ENCODE measurements around the gene ZNF496.
A peak's percentile ranks its signal among the peaks of the same experiment; 100 is the strongest.
"Not testable (repeated sequence)": the region's sequence is repeated elsewhere in the genome, so short reads cannot be mapped to it uniquely, and the experiment has no call there.

The ZNF496 gene

DNA sequence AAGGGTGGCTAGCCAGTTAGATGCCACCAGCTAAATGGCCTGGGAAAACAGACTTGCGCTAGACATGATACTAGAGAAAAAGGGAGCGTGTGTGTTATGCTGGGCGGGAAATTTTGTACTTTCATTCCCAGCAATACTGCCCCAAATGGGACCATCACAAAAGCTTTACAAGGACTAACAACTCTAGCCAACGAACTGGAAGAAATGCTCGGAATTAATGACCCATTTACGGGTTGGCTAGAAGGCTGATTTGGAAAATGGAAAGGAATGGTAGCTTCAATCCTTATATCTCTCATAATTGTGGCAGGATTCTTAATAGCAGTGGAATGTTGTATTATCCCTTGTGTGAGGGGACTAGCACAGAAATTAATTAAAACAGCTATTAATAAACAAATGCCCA lies 27.9 kb upstream of the ZNF496 start:
- DNase-seq (ENCODE audit: low read depth, low spot score): no peak

DNA sequence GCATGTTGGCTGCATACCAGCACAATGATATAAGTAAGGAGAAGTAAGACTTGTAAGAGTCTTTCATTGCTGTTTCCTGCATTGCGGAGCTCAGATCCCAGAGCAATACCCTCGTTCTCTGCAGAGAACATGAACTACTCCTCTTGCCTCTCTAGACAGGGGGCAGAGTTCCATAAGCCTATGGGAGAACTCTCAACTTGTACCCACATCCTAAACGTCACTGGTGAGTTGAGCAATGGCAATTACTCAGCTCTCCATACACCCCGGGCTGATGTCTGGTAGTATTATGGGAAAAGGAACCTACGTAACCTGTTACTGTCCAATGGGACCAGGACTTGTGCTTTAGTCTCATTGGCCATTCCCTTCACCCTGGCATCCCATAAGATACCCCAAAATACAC lies 27.3 kb upstream of the ZNF496 start:
- DNase-seq (ENCODE audit: low read depth, low spot score): no peak

DNA sequence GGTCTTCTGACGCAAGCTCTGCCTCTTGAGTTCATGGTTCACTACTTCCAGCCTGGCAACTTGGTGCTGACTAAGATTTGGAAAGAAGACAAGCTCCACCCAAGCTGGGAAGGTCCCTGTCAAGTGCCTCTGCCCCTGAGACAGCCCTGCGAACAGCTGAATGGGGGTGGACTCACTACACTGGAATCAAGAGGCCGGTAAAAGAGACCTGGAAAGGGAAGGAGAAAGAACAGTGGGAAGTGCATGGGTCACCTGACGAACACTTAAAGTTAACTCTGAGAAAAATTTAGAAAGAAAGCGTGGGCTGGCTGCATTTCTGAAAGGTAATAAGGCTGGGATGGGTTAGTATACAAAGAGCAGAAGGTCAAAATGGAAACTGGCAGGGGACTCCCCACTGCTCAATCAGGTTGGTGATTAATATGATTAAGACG lies 26.1 kb upstream of the ZNF496 start:
- DNase-seq (ENCODE audit: low read depth, low spot score): no peak

DNA sequence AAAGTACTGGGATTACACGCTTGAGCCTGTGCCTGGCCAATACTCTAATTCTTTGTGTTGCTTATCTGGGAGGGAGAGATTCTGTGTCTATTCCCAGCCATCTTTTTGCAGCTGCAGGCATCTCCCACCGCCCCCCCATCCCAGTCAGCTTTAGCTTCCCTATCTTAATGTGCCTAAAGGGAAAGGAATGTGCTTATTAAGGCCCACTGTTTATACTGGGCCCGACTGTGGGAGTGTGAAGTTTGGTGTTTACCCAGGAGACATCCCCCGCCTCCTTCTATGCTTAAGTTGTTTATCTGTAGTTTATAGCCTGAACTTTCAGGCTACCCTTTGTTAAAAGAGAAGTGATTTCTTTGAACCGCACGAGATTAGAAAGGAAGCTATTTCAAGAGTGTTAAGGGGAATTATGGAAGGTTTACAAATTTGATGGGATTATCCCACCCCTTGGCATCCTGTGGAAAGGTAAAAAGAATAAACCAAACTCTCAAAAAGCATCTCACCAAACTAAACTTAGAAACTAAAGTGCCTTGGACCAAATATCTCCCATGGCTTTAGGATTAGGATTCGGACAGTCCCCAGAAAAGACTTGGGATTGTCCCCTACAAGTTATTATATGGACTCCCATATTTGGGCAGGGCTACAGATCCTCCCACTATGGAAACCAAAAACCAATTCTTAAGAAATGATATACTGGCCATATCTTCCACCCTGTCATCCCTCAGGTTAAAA lies 25.5 kb upstream of the ZNF496 start:
- no peak for DNase-seq (ENCODE audit: low read depth, low spot score)

DNA sequence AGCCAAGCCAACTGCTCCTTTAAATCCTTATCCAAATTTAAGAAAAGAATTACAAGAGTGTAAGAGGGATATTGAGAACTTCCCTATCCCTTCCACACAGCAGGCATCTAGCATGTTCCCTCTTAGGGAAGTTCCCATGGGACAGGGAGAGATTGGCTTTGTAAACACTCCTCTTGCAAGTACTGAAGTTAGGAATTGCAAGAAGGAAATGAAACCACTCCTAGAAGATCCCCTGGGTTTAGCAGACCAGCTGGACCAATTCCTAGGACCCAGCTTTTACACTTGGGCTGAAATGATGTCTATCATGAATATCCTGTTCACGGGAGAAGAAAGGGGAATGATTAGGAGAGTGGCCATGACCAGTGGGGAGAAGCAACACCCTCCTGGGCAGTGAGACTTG lies 23.5 kb upstream of the ZNF496 start:
- DNase-seq (ENCODE audit: low read depth, low spot score): not testable (repeated sequence)

DNA sequence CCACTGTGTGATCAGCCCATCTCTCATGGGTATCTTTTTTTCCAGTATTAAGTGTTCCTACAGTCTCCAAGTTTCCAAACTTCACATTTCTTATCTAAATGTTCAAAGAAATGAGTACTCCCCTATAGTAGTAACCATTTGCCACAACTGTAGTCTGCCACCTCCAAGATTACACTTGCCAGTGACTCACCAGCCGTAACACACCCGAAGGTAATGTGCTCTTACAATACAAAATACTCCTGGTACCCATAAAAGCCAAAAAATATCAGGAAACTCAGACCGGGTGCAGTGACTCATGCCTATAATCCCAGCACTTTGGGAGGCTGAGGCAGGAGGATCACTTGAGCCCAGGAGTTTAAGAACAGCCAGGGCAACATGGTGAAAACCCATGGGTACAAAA lies 20.5 kb upstream of the ZNF496 start:
- no peak for DNase-seq (ENCODE audit: low read depth, low spot score)

DNA sequence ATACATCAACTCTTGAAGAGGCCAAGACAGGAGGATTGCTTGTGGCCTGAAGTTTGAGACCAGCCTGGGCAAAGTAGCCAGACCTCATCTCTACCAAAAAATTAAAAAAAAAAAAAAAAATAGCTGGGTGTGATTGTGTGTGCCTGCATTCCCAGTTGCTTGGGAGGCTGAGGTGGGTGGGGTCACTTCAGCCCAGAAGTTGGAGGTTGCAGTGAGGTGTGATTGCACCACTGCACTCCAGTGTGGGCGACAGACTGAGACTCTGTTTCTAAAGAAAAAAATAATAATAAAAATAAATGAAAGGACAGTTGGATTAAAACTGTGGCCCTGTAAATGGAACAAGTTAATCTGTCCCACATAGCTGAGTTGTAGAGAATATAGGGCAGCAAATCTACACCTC lies 18.9 kb upstream of the ZNF496 start:
- DNase-seq (ENCODE audit: low read depth, low spot score): no peak

DNA sequence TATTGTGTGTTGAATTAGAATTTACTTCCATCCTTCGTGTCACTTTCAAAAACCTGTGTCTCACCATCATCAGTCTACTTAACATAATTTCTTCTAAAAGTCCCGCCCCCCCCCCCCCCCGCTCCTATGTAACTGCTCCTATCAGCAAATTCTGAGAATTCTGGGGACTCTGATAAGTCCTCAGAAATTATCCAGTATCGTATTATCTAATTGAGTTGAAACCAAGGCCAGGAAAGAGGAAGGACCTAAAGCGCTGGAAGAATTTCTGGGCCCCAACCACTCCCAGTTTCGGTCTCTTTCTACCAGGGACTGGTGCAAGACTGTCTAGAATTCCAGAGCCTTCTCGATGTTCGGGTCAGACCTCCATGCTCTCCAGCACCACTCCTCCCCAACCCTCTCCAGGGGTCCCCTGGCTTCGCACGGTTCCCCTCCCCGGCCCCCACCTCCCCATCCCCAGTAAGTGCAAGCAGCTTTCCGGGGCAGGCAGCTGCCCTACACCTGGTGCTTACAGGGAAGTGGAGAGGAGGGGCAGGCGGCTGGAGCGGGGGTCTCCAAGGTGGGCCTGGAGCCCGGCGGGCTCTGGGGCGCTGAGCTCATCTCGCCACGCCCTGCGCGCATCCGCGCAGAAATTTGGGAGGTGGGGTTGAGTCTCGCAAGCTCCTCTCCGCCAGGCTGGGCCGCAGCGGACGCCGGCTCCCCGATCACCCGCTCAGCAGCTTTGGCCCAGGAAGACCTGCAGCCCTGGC lies 16.0 kb upstream of the ZNF496 start:
- no peak for DNase-seq (ENCODE audit: low read depth, low spot score)

DNA sequence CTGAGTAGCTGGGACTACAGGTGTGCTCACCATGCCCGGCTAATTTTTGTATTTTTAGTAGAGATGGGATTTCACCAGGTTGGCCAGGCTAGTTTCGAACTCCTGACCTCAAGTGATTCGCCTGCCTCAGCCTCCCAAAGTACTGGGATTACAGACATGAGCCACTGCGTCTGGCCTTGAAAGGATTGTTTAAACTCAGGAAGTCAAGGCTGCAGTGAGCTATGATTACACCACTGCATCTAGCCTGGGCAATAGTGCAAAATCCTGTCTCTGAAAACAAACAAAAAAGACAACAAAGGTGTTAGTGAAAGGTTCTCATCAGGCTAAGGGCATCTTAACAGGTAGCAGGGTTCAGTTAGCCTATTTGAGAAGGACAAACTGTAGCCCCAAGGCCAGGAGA lies 14.2 kb upstream of the ZNF496 start:
- DNase-seq (ENCODE audit: low read depth, low spot score): no peak

DNA sequence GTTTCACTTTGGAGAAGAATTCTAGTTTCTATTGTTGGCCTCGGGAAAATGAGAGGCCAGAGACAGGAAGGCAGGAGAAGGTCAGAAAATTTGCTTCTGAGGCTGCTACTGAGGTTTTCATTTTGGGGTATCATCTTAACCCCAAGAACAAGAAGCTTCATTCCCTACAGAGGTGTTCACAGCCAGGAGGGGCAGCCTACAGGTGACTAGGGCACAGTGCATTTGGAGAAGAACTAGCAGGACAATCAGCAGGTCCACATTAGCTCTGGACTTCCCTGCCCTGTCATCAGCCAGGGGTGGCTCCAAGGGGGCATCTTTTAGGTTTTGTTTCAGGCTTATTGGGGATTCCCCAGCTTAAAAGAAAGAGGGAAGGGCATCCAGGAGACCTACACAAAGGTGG lies 12.1 kb upstream of the ZNF496 start:
- DNase-seq (ENCODE audit: low read depth, low spot score): no peak

DNA sequence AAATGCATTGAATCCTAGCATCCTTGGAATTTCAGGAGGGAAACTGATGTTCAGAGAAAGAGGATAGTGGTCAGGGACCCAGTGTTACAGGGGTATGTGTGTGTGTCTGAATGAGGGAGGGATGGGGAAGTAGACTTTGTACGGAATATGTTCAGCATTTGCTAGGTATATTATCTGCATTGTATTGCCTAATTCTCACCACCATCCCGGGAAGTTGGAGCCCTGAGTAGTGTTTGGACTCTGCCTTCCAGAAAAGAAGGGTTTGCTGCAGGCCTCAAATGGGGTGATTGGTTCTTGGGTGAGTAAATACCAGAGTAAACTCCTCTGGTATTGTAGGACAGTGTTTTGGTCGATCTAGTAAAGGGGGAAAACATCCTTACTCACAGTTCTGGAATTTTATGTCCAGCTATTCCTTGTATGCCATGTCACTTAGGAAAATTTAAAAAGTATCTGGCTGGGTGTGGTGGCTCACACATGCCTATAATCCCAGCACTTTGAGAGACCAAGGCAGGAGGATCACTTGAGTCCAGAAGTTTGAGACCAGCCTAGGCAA lies 7.1 kb upstream of the ZNF496 start:
- DNase-seq (ENCODE audit: low read depth, low spot score): no peak

DNA sequence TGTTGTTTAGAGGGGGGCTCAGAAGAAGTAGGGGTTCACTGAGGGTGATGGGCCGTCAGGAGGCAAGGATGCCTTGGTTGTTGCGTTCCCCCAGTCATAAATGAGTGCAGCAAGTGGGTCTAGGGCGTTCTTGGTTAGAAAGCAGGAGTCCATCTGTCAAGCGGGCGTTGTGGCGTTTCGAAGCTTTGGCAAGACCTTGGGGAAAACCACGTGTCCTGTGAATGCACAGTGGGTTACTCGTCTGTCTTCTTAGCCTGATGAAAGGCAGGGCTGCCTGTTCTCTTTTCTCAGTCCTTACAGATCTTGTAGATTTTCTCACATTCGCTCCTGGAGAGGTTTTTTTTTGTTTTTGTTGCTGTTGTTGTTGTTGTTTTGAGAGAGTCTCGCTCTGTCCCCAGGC lies 6.3 kb upstream of the ZNF496 start:
- DNase-seq (ENCODE audit: low read depth, low spot score): no peak

DNA sequence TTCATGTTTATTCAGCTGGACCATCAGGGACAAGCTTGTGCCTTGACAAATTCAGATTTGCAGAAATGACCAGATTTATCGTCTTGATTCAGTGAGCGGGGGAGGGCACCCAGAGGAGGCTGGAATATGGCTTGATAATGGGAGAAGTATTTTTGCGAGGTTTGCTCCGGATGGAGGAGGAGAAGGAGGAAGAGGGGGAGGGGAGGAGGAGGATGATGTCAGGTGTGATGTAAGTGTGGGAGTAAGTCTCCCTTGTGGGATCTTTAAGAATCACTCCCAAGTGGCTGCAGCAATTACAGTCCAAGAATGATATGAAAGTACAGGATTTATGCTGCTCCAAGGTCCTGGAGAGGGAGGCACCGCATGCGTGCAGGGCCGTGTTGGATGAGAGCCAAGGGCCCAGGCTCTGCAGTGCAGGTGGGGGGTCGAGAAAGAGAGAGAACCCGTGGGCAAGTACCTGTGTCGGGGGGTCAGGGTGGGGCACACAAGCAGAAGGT lies 5.6 kb upstream of the ZNF496 start:
- DNase-seq (ENCODE audit: low read depth, low spot score): no peak

DNA sequence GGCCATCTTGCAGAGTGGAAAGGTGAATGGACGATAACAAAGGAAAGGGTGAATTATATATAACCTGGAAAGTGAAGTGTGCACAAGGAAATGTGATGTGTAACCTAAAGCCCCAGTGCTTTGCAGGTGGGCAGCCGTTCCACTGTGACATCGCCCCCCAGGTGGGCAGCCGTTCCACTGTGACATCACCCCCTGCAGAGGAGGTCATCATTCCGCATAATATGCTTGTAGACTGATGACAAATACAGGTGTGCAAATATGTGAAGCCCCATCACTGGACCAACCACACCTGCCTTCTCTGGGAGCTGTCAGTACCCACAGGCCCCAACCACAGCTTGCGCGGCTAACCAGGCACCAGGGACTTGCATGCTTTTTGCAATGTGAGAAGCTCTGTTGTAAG lies 4.7 kb upstream of the ZNF496 start:
- no peak for DNase-seq (ENCODE audit: low read depth, low spot score)

DNA sequence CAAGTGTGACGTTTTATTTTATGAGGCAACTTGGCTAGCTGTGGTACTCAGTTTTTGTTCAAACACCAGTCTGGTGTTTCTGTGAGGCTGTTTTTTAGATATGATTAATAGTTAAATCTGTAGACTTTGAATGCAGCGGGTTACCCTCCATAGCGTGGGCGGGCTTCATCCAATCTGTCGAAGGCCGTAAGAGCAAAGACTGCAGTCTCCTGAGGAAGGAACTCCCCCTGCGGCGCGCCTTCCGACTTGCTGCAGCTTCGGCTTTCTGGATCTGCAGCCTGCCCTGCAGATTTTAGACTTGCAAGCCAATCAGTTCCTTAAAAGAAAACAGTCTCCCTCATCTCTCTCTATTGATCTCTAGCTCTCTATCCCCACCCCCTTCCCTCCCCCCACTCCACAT lies 4.2 kb upstream of the ZNF496 start:
- DNase-seq (ENCODE audit: low read depth, low spot score): no peak

DNA sequence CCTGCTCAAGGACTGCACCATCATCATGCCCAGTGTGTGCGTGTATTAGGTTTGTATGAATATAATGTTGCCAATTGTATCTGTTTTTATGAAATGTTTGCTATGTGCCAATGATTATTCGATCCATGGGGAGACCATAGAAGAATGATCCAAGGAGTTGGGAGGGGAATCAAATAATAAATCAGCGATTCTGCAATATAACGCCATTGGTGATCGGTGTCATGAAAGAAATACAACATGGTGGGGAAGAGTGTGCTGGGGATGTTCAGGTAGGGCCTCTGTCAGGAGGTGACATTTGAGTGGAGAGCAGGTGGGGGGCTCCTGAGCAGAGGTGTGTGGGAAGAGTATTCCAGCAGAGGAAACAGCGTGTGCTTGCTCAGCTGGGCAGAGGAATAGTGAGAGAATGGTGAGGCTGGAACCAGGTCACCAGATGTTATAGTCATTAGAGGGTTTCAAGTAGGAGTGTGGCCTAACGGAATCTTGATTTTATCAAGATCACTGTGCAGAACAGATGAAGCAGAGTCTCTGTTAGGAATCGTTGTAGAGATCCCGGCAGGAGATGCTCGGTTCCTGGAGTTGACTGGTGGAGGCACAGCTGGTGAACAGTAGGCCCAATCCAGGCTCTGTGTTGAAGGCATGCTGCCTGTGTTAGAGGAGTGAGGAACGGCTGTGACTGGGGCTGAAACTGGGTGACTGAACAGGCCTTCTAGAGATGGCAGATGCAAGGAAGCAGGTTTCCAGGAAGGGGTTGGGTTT lies 2.9 kb upstream of the ZNF496 start:
- DNase-seq (ENCODE audit: low read depth, low spot score): no peak

DNA sequence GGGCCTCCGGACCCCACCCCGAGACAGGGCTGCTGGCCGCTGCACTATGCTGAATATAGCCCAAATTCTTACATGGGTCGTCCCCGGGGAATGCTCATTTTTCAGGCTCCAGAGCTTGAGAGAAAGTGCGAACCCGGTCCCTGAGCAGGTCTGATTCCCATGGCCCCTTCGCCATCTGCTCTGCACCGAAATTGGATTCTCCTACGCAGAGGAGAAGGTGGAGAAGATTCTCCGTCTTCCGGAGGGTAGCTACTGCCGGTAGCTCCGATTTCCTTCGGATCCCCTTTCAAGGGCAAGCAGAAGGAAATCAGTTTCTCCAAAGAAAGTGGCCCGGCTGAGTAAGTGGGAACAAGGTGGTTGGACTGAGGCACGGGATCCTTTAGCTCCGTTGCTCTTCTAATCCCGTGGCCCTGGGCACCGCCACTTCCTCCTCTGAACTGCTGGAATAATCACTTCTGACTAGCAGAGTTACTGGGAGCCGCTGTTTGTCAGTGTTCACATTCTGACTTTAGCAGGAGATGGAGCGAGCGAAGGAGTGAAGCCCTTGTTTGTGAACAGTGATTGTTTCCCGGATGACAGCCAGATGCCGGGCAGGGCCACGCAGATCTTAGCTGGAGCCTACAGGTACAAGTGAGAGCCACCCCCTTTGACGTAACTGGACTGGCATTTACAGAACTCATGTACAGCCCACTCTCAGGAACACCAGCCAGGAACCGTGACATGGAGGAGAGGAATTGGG lies 1.1 kb upstream of the ZNF496 start:
- no peak for DNase-seq (ENCODE audit: low read depth, low spot score)

DNA sequence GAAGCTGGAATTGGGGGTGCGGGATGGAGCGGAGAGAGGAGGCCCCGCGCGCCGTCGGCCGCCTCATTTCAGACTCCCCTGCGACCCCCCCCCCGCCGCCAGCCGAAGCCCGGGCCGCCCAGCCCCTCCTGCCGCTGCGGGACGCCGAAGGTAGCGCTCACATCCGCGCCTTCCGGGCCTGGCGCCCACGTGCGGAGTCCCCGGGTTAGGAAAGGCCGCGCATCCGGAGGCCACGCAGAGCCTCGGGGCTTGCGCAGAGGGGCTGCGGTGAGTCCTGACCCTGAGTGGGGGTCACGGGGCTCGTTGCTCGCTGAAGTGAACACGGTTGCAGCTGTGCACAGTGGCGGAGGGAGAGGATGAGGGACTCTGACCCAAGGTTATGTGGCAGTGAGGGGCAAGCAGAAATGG lies 552 bp upstream of the ZNF496 start:
- peak; percentile 17 for DNase-seq (ENCODE audit: low read depth, low spot score)

DNA sequence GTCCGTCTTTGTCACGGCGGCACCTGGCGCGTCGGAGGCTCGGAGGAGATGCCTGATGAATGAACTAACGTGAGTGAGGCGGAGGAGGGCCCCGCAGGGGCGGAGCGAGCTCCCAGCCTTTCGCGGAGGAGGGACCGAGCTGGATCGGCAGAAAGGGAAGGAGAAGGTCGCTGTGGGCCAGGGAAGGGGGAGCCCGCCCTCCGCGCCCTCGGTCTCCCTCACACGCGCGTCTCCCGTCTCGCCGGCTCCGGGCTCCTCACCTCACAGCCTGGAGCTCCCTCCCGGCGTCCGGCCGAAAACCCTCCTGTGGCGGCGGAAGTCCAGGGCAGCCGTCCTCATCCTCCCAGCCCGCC lies 519 bp downstream of the ZNF496 start:
- DNase-seq (ENCODE audit: low read depth, low spot score): peak; percentile 27

DNA sequence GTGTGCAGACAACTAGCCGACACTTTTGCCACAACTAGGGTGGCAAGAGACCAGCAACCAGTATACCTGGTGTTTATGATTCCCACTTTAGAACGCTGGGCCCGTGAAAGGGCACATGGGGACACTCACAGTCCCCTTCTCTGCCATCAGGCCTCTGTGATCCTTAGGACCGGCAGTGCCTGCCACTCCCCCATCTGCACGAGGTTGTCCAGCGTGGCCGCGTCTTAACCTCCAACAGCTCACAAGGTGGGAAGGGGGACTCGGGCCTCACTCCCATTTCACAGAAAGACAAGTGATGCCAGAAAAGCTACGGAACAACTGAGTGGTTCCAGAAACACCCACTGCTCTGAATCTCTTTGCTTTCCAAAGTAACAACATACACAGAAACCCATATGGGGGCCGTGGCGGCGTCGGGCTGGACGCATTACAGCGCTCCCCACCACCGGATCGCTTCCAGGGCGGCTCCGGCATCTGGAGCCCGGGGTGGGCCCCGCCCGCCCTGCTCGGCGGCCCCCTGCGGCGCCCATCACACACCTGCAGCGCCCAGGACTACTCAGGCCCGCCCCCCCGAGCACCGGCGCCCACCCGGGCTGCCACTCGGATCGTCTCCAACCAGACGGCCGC lies 1.0 kb downstream of the ZNF496 start:
- DNase-seq (ENCODE audit: low read depth, low spot score): no peak

DNA sequence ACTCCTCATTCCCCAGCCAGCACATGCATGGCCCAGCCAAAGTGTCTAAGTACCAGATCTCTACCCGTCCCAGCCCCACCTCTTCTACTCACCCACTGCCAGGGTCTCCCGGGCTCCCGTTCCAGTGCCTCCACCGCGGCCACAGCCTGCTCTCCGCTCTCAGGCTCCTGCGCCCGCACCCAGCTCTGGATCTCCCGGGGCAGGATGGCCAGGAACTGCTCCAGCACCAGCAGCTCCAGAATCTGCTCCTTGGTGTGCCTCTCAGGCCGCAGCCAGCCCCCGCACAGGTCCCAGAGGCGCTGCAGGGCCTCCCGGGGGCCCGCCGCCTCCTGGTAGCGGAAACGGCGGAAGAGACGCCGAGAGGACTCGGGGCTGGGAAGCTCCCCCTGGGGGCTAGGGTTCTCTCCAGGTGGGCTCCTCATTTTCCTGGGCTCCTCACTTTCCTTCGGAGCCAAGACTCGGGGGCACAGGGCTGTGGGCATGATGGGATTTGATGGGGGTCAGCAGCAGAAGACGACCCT lies 2.5 kb downstream of the ZNF496 start:
- DNase-seq (ENCODE audit: low read depth, low spot score): no peak

All from activated CD4-positive, CD25-positive, alpha-beta regulatory T cell treated with anti-CD3 and anti-CD28 coated beads, Interleukin-2, amount 50 U/mL, for 16 hours (primary cell).